Muscle of back (tissue), 11 donors: Measurements from ENCODE around the gene LRRC39. TPM values are rescaled to one million over a fixed set of nuclear protein-coding genes. Genes with fewer than 3 reads are reported as not detected.

ENCODE experiments used
- DNase-seq, 3 donors: peaks; one replicate each; pipeline versions ENCODE4 v3.0.0 to v3.0.0-alpha.2; 2013
- polyA plus RNA-seq, 10 donors: library from polyadenylated mRNA; unstranded; fragments of 120-200 nt; gene quantifications; one replicate each; pipeline ENCODE4 v1.2.1, GENCODE V29; 2013; ENCODE audit not compliant: insufficient read length in 10 of 10

LRRC39 gene
- polyA plus RNA-seq, 10 donors, result 113 to 280 (median 220) TPM

DNA sequence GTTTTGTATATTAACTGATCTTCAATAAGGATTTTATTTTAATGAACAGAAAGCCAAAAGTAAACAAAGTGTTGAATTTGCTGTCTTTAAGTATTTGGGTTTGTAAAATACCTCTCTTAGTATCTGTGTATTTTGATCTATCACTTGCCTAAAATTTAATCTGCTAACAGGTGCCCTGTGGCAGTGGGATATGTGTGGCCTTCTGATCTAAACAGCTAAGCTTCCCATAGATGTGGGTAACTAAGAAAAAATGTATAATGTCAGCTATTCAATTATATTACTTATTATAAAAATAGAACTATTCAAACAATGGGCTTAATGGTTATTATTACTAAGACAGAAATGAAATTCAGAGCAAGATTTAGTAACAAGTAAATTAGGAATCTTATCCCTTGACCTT, 15.2 kb downstream of the LRRC39 start:
- DNase-seq, result no peak

DNA sequence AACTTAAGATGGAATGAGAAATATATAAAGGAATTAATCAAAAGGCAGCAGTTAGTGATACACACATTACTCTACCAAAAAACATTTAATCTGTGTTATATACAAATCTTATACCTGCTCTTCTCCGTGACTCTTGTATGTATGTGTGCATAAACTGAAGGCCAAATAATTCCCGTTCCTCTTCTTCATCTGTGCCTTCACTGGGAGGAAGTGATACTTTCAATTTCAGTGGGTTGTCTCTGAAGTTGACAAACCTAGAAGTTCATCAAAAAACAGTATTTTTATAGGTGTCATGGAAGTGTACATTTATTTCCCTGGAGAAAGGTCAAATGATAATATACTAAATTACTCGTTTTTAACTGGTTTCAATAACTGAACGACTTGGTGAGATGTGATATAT, 25.8 kb downstream of the LRRC39 start:
- DNase-seq, result no peak

GRCh38 chr1:100151679-100152078, 26.4 kb downstream of the LRRC39 start:
- DNase-seq, result no peak

DNA sequence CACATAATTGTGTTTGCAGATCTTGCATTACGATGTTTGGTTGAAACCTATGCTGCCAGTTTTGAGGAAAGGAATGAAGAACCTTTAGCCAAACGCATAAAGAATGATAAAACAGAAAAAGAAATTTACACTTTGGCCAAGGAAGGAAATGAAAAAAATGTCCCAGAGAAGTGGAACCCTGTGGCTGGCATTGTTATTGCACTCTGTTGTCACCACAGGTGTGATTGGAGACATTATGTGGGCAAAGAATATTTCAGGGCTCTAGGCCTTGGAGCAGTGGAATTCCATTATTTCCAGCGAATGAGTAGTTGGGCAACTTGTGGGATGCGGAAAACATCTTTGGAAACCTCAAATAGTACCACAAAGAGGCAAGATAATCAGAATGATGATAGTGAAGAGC, 30.2 kb downstream of the LRRC39 start:
- no peak for DNase-seq

DNA sequence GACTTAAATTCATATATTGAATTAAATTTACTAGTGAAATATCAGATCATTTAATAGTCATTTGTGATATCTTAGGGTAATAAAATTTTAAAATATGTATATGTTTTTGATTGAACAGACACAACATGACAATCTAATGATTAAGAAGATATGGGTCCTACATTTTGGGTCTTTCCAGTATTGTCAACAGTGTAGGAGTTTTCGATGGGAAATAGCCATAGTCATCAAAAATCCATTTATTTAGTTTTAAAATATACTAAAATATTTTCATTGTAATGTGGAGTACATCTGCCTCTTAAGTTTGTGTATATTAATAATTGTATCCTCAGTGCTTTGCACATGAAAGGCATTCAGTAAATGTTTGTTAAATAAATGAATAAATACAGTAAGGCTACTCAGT, 31.1 kb downstream of the LRRC39 start:
- no peak for DNase-seq

- DNase-seq, result no peak
Measured at GRCh38 chr1:100145116-100145515, 32.9 kb downstream of the LRRC39 start.

DNA sequence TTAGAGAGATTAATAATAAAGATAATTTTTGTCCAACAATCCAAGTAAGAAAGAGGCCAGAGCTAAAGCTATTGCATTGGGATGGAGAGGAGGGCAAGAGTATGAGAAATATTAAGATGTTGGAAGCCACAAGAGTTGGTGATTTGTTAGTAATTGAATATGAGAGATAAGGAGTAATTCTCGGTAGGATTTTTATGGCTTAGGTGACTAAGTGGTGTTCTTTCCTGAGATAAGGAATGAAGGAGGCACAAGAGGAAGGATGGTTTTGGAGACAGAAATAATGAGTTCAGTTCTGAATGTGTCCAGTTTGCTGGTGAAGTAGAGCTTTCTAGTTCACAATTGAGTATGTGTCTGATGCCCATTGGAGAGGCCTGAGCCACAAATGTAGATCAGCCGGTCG, 35.7 kb downstream of the LRRC39 start:
- DNase-seq, result no peak

GRCh38 chr1:100141192-100141591, 36.9 kb downstream of the LRRC39 start:
- no peak for DNase-seq

DNA sequence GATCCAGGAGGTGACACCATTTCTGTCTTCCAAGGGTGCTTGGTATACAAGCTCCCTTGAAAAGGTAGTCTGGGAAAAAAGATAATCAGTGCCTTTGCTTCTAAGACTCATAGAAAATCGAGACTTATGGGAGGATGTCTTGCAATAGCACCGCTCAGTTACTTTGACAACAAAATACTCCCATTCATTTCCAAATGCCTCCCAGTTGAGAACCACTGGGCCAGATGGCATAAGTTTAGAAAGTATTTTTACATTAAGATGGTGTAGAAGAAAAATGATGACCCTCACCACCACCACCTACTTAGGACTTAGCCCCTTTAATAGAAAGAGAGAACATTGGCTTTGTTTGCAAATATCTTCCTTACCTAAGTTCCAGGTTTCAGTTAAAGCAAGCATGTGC, 40.5 kb downstream of the LRRC39 start:
- DNase-seq, result no peak

DNA sequence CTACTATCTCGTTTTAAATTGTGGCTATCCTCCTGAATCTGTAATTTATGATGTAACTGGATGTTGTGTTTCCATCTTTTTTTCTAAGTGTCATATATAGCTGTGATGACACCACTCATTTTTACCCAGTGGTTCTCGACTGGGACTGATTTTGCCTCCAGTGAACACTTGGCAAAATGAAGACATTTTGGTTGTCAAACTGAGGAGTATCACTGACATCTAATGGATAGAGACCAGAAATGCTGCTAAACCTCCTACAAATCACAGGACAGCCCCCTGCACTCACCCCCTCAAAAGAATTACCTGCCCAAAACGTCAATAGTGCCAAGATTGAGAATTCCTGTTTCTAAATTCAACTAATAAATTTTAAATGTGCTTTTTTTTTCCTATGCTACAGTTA, 43.2 kb downstream of the LRRC39 start:
- peak in 1 of 3 donors; percentile 4 for DNase-seq

DNA sequence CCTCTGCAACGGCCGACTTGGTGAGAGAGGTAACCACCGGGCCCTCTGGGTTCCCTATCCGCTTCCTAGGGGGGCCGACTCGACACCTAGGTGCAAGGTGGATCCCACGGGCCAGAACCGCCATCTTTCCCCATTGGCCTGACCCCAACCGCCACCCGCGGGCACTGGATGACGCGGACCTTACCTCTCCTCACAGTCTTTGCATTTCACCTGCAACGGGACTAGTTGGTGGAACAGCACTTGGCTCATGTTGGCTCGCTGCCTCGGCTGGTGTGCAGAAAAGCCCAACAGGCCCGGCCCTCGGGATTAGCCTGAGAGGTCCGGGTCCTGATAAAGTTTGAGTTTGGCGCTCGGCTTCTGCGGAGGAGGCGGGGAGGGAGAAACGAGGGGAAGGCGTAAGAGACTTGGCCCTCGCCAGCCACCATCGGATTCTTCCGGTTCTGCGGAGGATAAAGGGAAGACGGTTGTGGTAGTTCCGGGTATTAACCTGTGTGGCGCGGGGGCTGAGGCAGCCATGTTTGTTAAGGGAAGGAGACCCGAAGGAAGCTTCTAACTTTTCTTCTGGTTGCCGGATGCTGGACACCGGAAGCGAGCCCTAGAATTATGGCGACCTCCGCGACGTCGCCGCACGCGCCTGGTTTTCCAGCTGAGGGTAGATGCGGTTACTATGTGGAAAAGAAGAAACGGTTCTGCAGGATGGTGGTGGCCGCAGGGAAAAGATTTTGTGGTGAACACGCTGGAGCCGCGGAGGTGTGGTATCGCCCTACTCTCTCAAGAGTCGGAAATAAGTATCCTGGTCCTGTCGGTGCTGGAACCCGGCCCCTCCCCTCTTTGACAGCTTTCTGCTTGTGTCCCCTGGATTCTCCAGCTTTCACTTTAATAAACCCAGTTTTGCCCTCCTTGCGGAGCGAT, 45.2 kb downstream of the LRRC39 start, which contains the start of the genes SASS6 and TRMT13:
Gene SASS6 (minus strand): TSS at position 365 of the 912 bp plus-strand sequence. CDS start 116 bp downstream, at position 249.
Gene TRMT13 (plus strand): TSS at position 598 of the 912 bp plus-strand sequence. CDS start 6 bp downstream, at position 604.
- DNase-seq, result peak; percentile 97 to 99 (median 99)

- no peak for DNase-seq
Measured at GRCh38 chr1:100131623-100132022, 46.4 kb downstream of the LRRC39 start.

DNA sequence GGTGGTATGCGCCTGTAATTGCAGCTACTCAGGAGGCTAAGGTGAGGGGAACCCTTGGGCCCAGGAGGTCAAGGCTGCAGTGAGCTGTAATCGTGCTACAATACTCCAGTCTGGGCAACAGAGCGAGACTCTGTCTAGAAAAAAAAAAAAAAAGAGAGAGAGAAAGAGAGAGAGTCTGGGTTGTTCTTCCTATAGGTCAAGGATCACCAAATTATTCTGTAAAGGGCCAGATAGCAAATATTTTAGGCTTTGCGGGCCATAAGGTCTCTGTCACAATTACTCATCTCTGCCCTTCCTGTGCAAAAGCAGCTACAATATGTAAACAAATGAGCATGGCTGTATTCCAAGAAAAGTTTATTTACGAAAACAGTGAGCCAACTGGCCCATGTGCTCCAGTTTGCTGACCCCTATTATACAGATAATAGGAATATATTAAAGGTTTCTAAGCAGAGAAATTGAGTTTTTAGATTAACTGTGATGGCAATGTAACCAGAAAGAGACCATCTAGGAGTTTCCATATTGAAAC, 47.4 kb downstream of the LRRC39 start:
- no peak for DNase-seq

- no peak for DNase-seq
Measured at GRCh38 chr1:100127226-100127625, 50.8 kb downstream of the LRRC39 start.

GRCh38 chr1:100122177-100122576, 55.9 kb downstream of the LRRC39 start:
- no peak for DNase-seq

DNA sequence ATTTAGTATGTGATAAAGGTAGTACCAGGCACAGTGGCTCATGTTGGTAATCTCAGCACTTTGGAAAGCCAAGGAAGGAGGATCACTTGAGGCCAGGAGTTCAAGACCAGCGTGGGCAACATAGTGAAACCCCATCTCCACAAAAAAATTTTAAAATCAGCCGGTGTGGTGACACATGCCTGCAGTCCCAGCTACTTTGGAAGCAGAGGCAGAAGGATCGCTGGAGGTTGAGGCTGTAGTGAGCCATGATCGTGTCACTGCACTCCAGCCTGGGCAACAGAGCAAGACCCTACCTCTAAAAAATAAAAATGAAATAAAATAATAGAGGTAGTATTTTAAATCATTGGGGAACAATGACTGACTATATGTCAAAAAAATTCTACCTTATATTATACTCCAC, 62.5 kb downstream of the LRRC39 start:
- DNase-seq, result no peak

DNA sequence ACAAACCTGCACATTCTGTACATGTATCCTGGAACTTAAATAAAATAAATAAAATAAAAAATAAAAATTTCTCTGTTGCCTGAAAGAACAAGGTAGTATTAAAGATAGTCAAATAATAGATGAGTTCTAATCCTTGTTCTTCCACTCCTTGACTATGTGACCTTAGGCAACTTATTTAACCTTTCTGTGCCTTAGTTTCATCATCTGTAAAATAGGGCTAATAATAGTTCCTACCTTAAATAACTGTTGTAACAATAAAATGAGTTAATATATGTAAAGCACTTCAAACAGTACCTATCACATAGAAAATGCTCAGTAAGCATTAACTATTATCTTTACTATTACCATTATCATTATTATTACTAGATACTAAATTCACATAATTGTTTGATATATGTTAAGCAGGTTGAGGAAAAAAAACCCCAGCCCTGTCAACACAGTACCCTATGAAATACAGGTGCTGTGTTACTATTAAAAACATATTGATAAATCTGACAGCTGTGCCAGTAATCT, 68.4 kb downstream of the LRRC39 start:
- DNase-seq, result no peak

- DNase-seq, result no peak
Measured at GRCh38 chr1:100107696-100108095, 70.4 kb downstream of the LRRC39 start.

DNA sequence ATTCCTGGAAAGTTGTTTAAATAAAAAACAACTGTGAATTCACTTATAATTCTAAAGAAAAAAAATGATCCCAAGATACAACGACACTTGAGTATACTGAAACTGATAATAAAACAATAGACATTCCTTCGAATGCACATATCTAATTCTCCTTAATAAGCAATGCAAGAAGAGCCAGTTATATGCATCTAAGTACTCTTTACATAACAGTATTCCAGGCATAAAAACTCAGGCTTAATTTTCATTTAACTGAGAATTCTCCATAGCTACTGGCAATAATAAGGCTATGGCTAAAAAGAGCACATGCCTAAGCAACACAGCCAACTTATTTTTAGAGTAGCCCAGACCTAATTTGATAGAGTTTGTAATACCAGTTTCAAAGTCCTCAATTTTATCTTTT, 76.5 kb downstream of the LRRC39 start:
- DNase-seq, result no peak

GRCh38 chr1:100100202-100100601, 77.9 kb downstream of the LRRC39 start:
- DNase-seq, result peak in 1 of 3 donors; percentile 15
